HG02763 (cell line): ENCODE measurements around the gene BAIAP3.

ENCODE experiments used
- ATAC-seq: cut with Tn5 transposase; IDR thresholded peaks from one replicate; pipeline ENCODE4 v1.9.1; 2021; ENCODE audit warnings: mild to moderate bottlenecking, moderate library complexity; ENCODE audit not compliant: unreplicated experiment

BAIAP3 gene

GRCh38 chr16:1330931-1331711, 2.3 kb upstream of the BAIAP3 start:
- ATAC-seq: no peak

- no peak for ATAC-seq
Observed at GRCh38 chr16:1331712-1332617, 1.5 kb upstream of the BAIAP3 start.

- no peak for ATAC-seq
Observed at GRCh38 chr16:1332618-1333148, 762 bp upstream of the BAIAP3 start.

- ATAC-seq: no peak
Observed at GRCh38 chr16:1333854-1334700, 632 bp downstream of the BAIAP3 start.

GRCh38 chr16:1334739-1335138, 1.3 kb downstream of the BAIAP3 start:
- no peak for ATAC-seq

GRCh38 chr16:1335211-1335971, 1.9 kb downstream of the BAIAP3 start:
- ATAC-seq: no peak

- ATAC-seq: no peak
Observed at GRCh38 chr16:1335996-1336395, 2.6 kb downstream of the BAIAP3 start.

GRCh38 chr16:1336619-1337018, 3.2 kb downstream of the BAIAP3 start:
- no peak for ATAC-seq

- ATAC-seq: no peak
Observed at GRCh38 chr16:1337486-1337885, 4.0 kb downstream of the BAIAP3 start.

GRCh38 chr16:1338119-1338730, 4.8 kb downstream of the BAIAP3 start:
- no peak for ATAC-seq

GRCh38 chr16:1338855-1339675, 5.6 kb downstream of the BAIAP3 start:
- no peak for ATAC-seq

GRCh38 chr16:1340730-1341494, 7.5 kb downstream of the BAIAP3 start:
- no peak for ATAC-seq

- no peak for ATAC-seq
Observed at GRCh38 chr16:1341495-1342420, 8.3 kb downstream of the BAIAP3 start.

GRCh38 chr16:1342526-1343427, 9.3 kb downstream of the BAIAP3 start:
- peak; percentile 91 for ATAC-seq

GRCh38 chr16:1343428-1344242, 10.2 kb downstream of the BAIAP3 start:
- no peak for ATAC-seq
